GM18907 (cell line): ENCODE measurements around the gene TIGD6.

Source experiments
- ATAC-seq: cut with Tn5 transposase; IDR thresholded peaks from one replicate; pipeline ENCODE4 v1.9.1; 2021; ENCODE audit warnings: mild to moderate bottlenecking, moderate library complexity; ENCODE audit not compliant: unreplicated experiment

The TIGD6 gene

DNA sequence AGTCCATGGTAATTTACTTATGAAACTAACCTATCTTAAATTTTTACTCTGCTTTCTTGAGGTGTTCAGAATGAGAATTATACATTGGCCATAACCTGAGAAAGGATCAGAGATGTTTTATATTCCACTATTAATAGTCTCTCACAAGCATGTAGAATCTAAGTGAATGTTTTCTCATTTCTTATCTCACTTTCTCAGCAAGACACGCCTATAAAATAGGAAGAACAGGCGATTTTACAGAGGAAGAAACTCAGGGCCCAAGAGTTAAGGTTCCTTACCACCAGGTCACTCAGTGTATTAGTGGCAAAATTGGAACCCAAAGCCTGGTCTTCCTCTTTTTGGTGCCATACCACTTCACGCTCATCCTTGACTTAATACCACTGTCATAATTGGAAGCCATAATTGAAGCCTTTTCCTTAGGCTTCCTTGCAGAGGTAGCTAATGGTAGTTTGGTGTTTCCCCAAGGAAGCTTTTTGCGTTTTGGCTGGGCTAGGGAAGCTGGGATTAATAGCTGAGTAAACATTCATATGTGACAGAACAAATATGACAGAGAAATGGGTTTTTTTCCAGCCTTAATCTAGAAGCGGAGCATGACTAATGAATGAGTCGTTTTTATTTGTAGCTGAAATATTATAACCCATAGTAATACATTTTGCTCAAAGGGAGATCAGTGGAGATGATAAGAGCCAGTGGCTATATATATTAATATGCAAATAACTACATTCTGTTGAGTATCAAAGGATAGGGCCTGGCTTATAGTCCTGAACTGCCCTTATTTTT lies 17.0 kb upstream of the TIGD6 start:
- no peak for ATAC-seq

- ATAC-seq = no peak
Observed at GRCh38 chr5:150016537-150016936, 16.1 kb upstream of the TIGD6 start.

GRCh38 chr5:150015415-150015814 lies 15.0 kb upstream of the TIGD6 start:
- ATAC-seq = no peak

DNA sequence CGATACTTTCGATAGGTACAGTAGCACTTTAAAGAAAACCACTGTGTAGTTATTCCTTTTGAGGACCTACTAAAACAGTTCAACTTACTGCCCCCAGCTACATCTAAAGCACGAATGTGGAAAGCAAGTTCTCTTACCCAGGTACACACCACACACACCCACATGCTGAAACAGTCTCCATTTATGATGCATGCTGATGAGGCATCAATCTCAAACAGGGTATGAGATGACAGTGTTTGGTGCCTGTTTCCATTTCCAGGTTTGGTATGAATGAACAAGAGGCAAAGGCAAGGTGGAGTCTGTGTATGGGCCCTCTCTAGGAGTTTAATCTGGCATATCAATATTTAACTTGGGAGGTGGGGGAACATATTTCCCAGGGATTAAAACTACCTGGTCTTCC lies 14.0 kb upstream of the TIGD6 start:
- no peak for ATAC-seq

DNA sequence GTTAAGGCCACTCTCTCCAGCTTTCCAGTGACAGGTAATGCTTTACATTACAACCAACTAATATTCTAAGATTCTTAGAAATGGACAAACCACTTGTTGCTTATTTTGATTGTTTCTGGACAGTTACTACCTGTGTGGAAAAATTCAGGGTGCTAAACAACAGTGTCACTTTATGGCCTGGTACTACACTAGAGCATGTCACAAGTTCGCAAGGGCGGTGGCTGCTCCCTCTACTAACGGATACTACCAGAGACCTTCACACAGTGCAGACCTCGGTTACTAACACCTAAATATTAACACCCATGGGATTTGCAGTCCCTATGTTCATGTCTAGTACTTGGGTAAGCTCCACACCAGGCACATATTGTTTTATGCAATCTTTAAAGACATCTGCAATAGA lies 13.5 kb upstream of the TIGD6 start:
- no peak for ATAC-seq

- no peak for ATAC-seq
Observed at GRCh38 chr5:150009671-150010387, 9.4 kb upstream of the TIGD6 start.

- ATAC-seq = no peak
Observed at GRCh38 chr5:150007050-150007449, 6.6 kb upstream of the TIGD6 start.

DNA sequence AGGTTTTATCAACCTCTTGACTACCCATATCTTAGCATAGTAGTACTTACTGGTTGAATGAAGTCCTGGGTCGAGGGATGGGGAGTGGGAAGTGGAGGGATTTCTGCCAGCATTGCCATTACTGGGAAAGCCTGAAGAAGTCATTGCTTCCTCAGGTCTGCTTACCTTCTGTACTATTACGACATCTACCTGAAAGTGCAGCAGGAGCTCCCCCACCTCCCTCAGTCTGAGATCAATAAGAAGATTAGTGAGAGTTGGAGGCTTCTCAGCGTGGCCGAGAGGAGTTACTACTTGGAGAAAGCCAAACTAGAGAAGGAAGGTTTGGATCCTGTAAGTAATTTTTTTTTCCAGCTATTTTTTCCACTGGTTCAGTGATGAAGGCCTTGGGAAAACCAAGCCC lies 5.9 kb upstream of the TIGD6 start:
- no peak for ATAC-seq

DNA sequence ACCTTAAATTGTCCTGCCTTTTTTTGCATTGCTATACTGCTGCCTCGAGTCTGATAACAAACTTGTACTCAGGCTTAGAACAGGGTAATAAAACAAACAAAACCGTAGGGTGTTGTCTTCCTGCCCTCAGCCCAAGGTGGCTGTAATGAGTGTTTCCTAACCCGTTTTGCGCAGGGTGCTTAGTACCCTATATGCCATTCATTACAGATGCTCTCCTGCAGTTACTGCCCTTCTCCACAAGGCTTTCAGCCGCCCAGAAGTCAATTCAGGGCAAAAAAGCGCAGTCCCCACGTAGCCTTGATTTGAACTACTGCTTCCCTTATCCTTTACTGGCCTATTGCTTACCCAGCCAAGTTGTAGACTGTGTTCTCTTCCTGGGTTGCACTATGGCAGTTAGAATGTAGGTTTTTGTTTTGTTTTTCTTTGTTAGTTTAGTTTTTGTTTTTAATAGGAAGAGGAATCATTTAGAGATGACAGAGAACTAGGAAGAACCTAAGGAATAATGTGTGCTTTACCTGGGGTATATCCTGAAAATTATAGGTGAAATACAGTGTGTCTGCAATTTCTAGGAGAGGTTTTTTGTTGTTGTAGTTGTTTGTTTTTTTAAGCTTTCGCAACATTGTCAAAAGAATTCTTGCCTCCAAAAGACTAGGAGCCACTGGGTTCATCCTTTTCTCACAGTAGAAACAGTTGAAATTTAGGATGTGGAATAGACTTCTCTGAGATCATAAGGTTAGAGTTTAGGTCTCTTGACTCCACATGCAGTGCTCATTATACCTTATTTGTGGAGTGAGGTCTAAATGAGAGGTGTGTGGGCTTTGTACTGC lies 1.4 kb upstream of the TIGD6 start:
- ATAC-seq = peak; percentile 63

GRCh38 chr5:150000990-150001659 lies 671 bp upstream of the TIGD6 start:
- peak; percentile 31 for ATAC-seq

DNA sequence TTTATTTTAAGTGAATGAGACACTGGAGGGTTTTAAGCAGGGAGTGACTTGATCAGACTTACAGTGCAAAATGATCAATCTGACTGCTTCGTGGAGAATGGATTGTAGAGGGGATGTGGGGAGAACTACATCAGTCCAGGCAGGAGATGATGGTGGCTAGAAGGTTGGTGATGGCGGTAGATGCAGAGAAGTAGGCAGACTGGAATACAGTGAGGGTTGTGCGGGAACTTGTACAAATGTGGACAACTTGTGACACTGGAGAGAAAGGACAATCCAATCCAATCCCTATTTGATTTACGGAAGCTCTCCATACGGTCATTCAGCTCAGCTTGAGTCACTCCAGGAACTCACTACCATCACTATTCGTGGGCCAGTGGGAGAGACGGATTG lies 593 bp downstream of the TIGD6 start:
- no peak for ATAC-seq

- no peak for ATAC-seq
Observed at GRCh38 chr5:149999359-149999758, 1.1 kb downstream of the TIGD6 start.

- ATAC-seq = no peak
Observed at GRCh38 chr5:149998281-149998680, 2.2 kb downstream of the TIGD6 start.

- ATAC-seq = no peak
Observed at GRCh38 chr5:149996205-149996890, 4.1 kb downstream of the TIGD6 start.

GRCh38 chr5:149995385-149996204 lies 4.9 kb downstream of the TIGD6 start:
- no peak for ATAC-seq

DNA sequence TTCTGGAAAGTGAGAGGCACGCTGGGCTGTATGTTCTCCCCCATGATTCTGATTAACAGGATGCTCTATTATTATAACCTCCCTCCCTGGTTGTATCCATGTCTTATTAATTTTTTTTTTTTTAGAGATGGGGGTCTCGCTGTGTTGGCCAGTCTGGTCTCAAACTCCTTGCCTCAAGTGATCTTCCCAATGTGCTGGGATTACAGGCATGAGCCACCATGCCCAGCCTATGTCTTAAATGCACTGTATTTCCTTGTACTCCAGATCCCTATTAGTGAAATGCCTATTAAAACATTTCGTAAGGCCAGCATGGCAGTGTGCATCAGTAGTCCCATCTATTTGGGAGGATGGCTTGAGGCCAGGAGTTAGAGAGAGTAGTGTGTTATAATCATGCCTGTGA lies 7.0 kb downstream of the TIGD6 start:
- no peak for ATAC-seq

- peak; percentile 65 for ATAC-seq
Observed at GRCh38 chr5:149990518-149991376, 9.7 kb downstream of the TIGD6 start.

DNA sequence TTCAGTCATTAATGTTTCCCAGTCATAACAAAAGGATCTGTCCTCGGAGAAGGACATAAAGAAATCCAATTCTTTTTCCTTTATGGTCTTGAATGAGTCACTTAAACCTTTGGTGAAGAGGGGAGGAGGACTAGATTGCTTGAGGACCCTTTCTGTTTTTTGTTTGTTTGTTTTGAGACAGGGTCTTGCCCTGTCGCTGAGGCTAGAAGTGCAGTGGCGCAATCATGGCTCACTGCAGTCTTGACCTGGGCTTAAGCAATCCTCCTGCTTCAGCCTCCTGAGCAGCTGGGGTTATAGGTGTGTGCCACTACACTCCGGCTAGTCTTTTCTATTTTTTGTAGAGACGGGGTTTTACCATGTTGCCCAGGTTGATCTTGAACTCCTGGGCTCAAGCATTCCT lies 12.3 kb downstream of the TIGD6 start:
- no peak for ATAC-seq

DNA sequence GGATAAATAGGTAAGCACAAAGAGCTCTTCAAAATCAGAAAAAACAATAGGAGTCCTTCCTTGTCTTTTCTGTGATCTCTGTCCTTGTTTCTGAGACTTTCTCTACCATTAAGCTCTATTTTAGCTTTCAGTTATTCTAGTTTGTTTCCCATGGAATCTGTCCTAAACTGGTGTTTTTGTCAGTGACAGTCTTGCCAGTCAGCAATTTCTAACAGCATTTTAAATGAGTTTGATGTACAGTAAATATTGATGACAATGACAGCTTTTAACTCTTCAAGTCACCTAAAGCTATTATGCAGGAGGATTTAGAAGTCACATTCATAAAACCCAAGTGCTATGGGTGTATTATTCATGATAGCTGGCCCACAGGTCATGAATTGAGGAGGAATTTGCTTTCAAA lies 17.9 kb downstream of the TIGD6 start:
- ATAC-seq = no peak
